ENCODE data around the gene SRP68.

GRCh38 chr17:75996665-75997590 lies 75.4 kb downstream of the SRP68 start:
- no peak for TF ChIP-seq ESRRA (CRISPR knock-in tag; IDR thresholded peaks at IDR 0.05; ENCODE audit: borderline replicate concordance)
- no peak for TF ChIP-seq ATF6 (CRISPR knock-in tag; IDR thresholded peaks at IDR 0.05)
- TF ChIP-seq USF2 (CRISPR knock-in tag; IDR thresholded peaks at IDR 0.05) = no peak
- TF ChIP-seq CTCF (IDR thresholded peaks at IDR 0.05) = no peak
- no peak for TF ChIP-seq HMGXB4 (CRISPR knock-in tag; IDR thresholded peaks at IDR 0.05)
- no peak for TF ChIP-seq CREB1 (CRISPR knock-in tag; IDR thresholded peaks at IDR 0.05)
- TF ChIP-seq FOXJ3 (CRISPR knock-in tag; IDR thresholded peaks at IDR 0.05; ENCODE audit: borderline replicate concordance) = no peak
- no peak for TF ChIP-seq ZBTB43 (CRISPR knock-in tag; IDR thresholded peaks at IDR 0.05)
- no peak for TF ChIP-seq ATF1 (CRISPR knock-in tag; IDR thresholded peaks at IDR 0.05)
- TF ChIP-seq AR (CRISPR knock-in tag; IDR thresholded peaks at IDR 0.05) = no peak
- no peak for TF ChIP-seq PRRX2 (CRISPR knock-in tag; IDR thresholded peaks at IDR 0.05)
- no peak for TF ChIP-seq MXD4 (CRISPR knock-in tag; IDR thresholded peaks at IDR 0.05; ENCODE audit: borderline replicate concordance)
- TF ChIP-seq MLX (CRISPR knock-in tag; IDR thresholded peaks at IDR 0.05) = no peak
- TF ChIP-seq JUN (CRISPR knock-in tag; IDR thresholded peaks at IDR 0.05) = no peak
